ENCODE data around the gene AMER2.

AMER2 gene

DNA sequence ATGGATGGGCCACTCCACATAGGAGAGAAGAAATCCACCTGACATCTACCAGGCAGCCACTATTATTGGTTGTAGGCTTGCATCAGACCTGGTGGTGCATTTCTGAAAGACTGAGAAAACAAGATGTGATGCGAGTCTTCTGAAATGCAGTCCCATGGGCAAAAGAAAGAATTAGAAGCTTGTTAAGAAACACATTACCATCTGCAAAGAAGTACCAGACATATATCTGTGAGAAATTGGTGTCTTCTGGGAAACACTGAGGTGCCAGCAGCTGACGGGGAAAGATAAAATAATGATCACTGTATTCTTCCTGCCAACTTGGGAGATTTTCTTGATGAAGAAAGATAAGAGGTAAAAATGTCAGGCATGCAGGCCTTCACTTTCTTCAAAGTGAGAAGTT is 14.4 kb downstream of the AMER2 start:
- H3K4me3 ChIP-seq (ENCODE audit: low read depth, low read length): no peak overlapping the region

DNA sequence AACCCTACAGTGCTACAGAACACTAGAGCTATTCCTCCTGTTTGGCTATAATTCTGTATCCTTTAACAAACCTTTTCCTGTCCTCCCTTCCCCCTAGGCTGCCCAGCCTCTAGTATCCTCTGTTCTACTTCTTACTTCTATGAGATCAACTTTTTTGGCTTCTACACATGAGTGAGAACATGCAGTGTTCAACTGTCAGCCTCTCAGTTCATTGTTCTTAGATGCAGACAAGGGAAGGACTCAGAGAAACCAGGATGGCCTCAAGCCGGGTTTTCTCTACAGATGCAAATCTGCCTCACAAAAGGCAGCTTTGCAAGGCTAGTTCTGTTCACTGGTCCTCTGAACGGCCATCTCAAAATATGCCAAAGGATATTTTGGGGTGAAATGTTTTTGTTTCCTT is 18.4 kb downstream of the AMER2 start:
- no peak overlapping the region for H3K4me3 ChIP-seq (ENCODE audit: low read depth, low read length)

DNA sequence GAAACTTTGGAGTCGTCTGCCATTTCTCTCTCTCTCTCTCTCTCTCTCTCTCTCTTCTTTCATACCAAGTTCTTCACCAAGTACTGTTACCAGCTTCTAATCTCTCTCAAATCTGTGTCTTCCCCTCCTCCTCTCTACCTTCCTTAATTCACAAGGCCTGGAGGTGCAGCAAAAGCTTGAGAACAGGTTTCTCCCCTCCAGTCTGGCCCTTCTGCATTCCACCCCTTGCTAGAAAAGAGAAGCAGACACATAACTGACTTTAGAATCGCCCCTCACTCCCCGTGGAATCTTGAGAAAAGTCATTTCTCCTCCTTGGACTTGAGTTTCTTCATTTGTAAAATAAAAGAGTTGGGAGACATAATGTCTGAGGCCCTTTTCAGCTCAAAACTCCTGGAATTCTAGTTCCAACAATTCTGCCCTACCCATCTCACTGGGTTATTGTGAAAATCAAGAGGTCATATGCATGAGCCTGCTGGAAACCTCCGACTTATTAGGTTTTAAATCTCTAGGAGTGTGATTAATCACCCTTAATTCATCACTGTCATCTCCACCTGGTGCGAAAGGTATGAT is 20.4 kb downstream of the AMER2 start:
- H3K4me3 ChIP-seq (ENCODE audit: low read depth, low read length): no peak overlapping the region

DNA sequence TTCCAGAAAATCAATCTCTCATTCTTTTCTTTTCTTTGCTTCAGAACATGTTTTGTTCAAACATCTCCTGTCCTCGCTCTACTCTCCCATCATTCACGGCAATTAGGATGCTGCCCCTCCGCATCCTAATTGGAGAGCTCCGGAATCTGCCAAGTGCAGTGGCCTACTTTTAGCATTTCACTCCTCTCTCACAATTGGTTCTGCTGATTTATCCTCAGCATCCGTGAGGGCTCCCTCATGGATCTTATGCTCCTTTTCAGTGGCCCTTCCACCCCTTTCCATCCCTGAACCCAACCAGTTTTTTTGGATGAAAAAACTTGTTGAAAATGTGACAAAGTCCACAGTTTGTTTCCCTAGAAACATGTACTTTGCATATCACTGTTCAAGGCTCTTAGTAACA is 22.4 kb downstream of the AMER2 start:
- H3K4me3 ChIP-seq (ENCODE audit: low read depth, low read length): no peak overlapping the region

DNA sequence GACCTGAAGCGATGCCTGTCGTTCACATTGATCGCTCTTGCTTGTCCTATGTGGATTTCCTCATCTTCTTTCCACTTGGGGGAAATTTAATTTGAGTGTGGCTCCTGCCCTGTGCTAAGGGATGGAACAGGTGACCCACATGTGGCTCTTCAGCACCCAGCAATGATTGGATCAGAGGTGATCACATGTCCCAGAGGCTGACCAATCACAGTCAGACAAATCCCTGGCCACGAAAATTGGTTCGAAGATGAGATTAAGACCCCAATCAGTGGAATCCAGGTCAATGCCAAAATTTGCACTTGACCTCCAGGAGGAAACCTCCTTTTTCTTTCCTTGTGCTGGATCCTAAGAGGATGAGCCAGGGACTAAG is 23.7 kb downstream of the AMER2 start:
- no peak overlapping the region for H3K4me3 ChIP-seq (ENCODE audit: low read depth, low read length)

DNA sequence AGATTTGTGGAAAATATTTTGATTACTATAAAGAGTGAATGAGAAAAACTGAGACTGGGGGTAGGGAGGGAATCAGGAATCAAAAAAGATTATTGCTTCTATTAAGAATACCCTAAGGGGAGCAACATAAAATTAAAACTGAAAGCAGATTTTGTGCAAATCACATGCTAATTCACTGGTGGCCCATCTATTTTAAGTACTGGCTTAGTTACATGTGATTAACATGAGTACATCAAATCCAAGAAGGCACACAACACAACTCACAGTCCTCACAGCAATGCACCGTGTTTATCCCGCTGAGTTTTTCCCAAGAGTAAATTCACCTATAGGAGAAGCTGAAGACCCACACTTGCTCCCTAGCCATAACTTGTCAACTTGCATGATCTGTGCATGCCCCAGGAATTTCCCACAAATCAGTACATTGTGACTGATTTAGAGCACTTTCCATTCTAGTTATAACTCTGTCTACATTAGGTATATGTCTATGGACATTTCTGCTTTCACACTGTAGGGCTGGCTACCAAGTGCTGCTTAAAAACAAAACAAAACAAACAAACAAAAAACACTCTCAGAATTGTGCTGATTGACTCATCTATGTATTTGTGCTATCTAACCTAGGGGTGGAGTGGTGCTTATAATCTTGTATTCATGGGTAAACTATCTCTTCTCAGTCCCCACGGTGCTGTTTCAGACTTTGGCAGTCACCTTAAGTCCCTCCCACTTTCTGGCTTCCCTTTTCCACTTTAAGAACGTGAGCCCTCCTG is 24.3 kb downstream of the AMER2 start:
- H3K4me3 ChIP-seq (ENCODE audit: low read depth, low read length): no peak overlapping the region

DNA sequence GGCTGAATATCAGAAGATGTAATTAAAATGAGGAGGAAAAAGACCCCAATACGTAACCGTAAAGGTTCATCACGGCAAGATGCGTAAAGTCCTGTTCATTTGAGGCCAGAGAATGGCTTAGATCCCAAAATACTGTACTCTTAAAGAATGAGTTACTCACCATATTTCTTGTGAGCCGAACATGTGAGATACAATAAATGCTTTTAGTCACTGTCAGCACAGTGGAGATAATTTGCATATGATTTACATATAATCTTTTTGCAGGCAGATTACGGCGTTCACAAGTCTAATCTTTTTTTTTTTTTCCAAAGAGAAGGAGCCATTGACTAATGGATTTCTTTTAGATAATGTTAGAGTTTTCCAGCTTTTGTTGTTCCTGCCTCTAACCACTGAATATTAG is 28.4 kb downstream of the AMER2 start:
- H3K4me3 ChIP-seq (ENCODE audit: low read depth, low read length): no peak overlapping the region

DNA sequence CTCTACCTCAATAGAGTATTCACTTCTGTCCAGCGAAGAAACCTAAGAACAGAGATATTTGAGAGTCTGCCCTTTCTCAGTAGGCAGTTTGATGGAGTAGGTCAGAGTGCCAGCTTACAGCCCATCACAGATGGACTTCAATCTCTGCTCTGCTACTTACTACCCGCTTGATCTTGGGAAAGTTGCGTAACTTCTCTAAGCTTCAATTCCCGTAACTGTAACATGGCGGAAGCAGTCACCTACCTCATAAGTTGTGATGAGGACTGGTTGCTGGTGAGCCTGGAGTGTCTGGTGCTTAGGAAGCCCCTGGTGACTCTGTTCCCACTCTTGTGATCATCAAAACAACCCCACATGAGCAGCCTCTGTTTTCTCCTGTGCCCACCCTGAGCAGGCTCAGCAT is 31.0 kb downstream of the AMER2 start:
- no peak overlapping the region for H3K4me3 ChIP-seq (ENCODE audit: low read depth, low read length)

DNA sequence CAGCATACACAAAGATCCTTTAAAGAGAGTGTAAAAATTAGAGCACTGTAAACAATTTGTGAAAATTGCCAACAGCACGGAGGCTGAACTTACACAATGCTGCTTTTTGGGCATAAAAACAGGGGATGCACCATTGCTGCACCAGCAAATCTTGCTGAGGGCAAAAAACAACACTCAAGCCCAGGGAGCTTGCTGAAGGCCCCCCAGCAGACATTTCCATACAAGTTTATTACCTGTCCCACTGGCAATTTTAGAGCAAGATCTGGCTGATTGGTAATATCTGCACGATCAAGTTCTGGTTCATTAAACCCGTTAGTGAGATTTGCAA is 34.3 kb downstream of the AMER2 start:
- H3K4me3 ChIP-seq (ENCODE audit: low read depth, low read length): no peak overlapping the region

DNA sequence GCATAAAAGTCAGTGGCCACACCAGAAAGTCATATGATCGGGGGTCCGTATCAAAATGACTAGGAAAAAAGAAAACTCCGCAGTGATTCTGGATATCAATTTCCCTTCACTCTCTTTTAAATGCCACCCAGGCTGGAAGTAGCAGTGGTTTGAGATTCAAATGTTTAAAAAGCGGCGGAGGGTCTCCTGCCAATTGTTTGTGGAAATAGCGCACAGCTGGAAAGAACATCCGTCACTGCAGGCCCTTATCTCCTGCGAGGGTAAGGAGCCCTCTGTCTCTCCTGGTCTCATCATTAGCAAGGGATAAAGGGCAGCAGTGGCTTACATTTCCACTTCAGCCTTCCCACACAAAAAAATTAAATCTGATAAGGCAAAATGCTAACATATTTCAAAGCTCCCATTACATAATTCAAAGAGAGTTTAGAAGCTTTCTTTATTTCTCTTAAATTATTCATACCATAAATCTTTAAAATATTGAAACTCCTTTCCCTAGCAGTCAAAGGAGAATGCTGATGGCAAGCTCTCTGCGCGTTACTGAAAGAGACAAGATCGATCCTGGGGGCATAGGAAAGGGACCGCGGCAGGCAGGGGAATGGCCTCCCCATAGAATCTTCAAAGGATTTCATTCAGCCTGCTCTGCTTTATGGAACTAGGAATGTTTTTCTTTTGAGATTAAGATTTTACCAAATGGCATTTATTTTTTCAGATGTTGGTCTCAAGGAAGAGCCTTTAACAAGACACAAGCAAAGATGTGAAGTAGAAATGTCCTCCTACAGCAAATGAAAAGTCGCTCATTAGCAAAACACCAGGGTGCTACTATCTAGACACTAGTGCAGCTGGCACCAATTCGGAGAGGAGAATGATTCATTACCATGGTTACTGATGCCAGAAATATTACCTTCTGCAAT is 35.0 kb downstream of the AMER2 start:
- no peak overlapping the region for H3K4me3 ChIP-seq (ENCODE audit: low read depth, low read length)

DNA sequence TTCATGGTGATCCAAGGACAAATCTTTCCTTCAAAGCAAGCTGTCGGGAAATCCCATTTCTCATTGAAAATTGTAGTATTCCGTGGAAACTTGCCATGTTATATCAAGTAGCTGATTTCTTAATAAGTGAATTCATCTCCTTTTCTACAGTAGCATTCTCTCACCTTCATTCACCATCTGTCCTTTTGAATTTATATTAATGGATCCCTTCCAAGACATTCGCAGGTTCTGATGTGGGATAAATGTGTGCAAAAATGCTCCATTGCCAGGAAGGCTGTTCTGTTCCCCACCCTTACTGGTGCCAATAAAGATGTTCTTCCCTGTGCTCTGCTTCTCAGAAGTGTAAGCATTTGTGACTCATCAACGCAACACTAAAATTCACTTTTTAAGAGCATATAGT is 36.2 kb downstream of the AMER2 start:
- H3K4me3 ChIP-seq (ENCODE audit: low read depth, low read length): no peak overlapping the region

DNA sequence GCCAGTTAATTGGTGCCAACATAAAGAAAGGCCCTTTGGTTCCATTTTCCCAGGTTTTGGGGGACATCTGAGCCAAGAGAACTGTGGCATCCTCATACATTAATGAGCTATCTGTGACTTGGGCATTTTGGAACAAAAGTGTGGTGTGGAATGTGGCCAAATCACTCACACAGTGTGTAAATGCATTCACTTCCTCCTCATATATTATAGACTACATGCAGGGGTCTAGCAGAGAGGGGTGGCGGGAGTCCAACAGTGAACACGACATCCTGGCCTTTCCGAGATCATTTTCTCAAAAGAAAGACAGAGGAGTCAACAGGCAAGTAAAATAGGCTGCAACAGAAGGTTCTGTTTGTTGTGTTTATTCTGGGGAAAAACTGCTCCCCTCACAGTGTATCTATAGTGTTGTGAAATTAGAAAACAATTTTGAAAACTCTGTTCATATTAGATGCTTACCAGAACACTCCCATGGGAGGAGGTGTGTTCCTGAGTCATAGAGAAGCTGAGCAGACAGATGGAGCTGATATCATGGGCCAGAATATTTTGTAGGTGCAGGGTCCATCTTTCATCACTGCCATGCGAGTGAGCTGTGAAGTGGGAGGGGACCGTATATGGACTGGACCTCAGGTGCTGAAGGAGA is 39.2 kb downstream of the AMER2 start:
- no peak overlapping the region for H3K4me3 ChIP-seq (ENCODE audit: low read depth, low read length)

DNA sequence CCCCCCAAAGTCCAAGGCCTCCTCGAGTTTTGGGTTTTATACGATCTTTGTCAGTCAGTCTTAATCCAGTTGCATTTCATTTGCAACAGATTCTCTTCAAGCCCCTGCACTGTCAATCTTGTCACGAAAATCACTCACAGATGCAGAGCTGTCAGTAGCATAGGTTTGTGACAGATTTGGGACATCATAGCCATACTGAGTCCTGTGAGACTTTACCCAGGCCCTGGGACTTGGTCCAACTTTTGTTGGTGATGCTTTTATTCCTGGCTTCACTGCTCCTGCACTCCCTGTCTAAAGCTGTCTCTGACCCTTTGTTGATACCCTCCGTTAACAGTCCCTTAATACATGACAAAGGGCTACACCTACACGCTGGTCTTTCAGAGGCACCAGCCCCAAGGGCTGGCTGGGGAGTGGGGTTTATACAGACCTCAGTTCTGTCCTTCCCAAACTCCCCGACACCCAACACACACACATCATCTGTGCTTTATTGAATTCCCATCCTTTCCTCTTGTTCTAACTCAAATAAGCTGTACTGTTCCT is 40.1 kb downstream of the AMER2 start:
- H3K4me3 ChIP-seq (ENCODE audit: low read depth, low read length): no peak overlapping the region

DNA sequence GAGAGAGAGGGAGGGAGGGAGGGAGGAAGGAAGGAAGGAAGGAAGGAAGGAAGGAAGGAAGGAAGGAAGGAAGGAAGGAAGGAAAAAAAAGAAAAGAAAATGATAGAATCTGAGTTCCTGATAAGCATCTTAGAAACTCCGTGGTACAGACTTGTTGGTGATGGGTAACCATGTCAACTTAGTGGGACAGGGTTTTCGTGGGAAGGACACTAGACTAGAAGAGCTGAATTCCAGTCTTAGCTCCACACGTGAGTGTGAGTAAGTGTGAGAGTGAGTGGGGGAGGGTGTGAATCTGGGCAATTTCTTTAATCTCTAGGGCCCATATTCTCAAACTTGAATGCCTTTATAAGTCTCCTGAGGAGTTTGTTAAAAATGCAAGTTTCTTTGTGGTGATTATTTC is 41.1 kb downstream of the AMER2 start:
- no peak overlapping the region for H3K4me3 ChIP-seq (ENCODE audit: low read depth, low read length)

DNA sequence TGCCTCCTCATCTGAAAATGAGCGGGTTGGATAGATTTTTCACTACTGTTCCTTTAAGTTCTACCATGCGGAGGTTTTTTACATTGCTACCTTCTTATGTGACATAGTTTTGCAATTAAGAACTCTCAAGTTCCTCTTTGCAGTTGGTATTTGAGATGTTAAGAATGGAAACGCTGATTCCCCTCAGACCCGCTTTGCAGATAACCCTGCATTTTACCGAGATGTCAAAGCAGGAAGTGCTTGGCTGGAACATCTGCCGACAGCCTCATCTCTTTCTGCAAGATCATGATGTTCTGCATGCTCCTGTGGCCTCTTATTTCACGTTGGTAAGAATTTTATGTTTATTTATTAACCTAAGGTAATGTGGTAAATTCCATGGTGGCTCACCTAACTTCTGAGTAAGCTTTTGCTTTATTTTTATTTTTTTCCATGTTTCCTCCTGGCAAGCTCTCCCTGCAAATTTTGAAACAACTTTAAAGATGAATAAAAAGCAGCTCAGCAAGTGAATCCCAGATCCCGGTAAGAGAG is 53.6 kb downstream of the AMER2 start:
- H3K4me3 ChIP-seq (ENCODE audit: low read depth, low read length): no peak overlapping the region

DNA sequence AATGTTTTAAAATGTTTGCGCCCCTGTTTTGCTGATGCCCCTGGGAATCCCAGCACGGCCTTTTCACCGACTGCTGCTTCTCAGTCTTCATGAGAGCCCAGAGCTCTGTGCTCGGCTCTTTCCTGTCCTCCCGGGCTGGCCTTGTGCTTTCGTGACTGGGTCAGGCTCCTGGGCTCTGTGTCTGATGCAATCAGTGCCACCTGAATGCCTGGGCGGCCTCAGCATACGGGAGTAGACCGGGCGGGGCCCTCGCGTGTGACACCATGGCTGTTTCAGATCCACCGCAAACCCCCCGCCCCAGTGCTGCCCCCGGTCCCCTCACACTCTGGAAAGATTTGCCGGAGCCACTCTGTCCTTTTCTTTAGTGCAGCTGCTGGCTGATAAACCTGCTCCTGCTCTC is 54.8 kb downstream of the AMER2 start:
- H3K4me3 ChIP-seq (ENCODE audit: low read depth, low read length): no peak overlapping the region

DNA sequence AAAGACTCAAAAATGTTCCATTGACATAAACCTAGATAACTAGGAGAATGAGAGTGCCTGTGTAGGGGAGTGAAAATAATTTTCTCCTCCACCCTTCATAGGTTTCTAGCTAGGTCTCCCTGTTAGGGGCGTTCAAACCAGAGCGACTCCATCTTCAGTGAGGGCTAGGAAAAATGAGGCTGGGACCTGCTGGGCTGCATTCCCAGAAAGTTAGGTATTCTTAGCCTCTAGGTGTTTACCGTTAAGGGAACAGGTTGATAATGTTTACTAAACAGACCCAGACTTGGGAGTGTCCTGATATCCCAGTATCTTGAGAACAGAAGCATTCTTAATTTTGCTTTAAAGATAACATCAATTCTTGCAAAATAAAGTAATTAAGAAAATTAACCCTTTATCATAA is 56.0 kb downstream of the AMER2 start:
- no peak overlapping the region for H3K4me3 ChIP-seq (ENCODE audit: low read depth, low read length)

DNA sequence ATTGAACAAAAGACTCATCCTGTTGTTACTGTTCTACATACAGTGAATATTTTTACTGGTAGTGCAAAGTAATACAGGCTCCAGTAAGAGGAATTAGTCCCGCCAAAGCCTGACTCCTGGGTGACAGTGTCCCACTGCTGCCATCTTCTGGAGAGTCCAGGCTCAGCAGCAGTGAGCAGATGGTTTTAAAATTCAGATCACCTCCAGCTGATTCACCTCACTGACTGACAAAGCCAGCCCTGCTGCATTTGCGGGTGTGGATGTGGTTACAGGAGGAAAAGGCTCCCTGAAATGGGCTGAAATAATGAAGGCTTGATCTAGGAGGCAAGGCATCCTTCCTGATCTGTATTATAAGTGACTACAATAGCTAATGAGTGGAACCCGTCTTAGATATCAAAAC is 57.9 kb downstream of the AMER2 start:
- H3K4me3 ChIP-seq (ENCODE audit: low read depth, low read length): no peak overlapping the region

DNA sequence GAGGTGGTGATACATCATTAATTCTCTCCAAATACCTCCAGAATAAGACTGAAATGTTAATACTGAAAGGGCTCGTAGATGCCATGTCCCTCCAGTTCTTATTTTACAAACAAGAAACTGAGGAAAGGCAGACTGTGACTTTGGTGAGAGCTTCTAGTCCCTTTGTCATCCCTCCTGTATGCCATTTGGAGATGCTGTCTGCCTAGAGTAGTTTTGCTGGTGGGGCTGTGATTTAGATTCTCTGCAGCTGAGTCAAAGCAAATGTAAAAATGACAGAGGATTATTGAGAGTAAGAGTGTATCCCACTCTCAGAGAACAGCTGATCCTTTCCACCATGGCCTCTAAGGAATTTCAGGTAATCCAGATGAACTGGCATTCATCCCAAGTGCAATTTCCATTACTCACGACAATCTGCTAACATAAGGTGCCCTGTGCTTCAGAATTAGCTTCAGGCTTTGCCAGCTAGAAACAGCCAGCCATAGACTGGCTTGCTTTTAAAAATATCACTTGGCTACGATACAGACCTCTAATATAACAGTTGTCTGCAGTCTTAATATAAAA is 59.3 kb downstream of the AMER2 start:
- H3K4me3 ChIP-seq (ENCODE audit: low read depth, low read length): no peak overlapping the region
